ENCODE results near the gene MGLL. TPM values are rescaled to one million over a fixed set of nuclear protein-coding genes. Genes with fewer than 3 reads are reported as not detected.

Gene MGLL
- total RNA-seq, 2 experiments from 2014 or later, result 0.28 to 0.38 TPM

DNA sequence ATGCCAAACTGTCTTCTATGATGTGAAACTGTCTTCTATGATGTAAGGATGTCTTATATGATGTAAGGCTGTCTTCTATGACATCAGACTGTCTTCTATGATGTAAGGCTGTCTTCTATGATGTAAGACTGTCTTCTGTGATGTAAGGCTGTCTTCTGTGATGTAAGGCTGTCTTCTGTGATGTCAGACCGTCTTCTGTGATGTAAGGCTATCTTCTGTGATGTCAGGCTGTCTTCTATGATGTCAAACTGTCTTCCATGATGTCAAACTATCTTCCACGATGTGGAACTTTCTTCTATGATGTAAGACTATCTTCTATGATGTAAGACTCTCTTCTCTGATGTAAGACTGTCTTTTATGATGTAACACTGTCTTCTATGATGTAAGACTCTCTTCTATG lies 27.9 kb downstream of the MGLL start:
- Mint-ChIP-seq H3K36me3 (ENCODE audit: low read depth) (no peaks in the 10 kb centered on the region), H3K27ac (no peak overlapping the region), H3K4me1 (ENCODE audit: low read depth) (peaks cover 6% of the 10 kb centered on the region), H3K4me3 (no peak overlapping the region), H3K27me3 (peaks cover 29% of the 10 kb centered on the region), H3K9me3 (no peaks in the 10 kb centered on the region)
- POLR2A ChIA-PET, result no interaction called here
- no peaks in the 10 kb centered on the region for H3K4me1 ChIP-seq (ENCODE audit: insufficient read depth, low read length)
- CTCF ChIA-PET, result no interaction called here
- no peak overlapping the region for H3K4me3 ChIP-seq (ENCODE audit: low read length)
- ATAC-seq (ENCODE audit: poor library complexity) (no peak), DNase-seq (no peak)
- H3K27ac ChIP-seq (ENCODE audit: low read depth in 1 of 2, low read length in 2 of 2), result no peak overlapping the region
- peaks cover 0 to 5% of the 10 kb centered on the region in 2 experiments for H3K27me3 ChIP-seq (ENCODE audit: control insufficient read depth in 1 of 2, insufficient read depth in 2 of 2, low read length in 2 of 2)
- TF ChIP-seq CTCF (IDR thresholded peaks at IDR 0.05), result no peak
- intact Hi-C loops (cut with DNase I, micrococcal nuclease), result no loop called here
- no peaks in the 10 kb centered on the region for H3K36me3 ChIP-seq (ENCODE audit: insufficient read depth, low read length)
- no peaks in the 10 kb centered on the region for H3K9me3 ChIP-seq (ENCODE audit: control insufficient read depth in 1 of 2, insufficient read depth in 1 of 2, low read length in 2 of 2)

DNA sequence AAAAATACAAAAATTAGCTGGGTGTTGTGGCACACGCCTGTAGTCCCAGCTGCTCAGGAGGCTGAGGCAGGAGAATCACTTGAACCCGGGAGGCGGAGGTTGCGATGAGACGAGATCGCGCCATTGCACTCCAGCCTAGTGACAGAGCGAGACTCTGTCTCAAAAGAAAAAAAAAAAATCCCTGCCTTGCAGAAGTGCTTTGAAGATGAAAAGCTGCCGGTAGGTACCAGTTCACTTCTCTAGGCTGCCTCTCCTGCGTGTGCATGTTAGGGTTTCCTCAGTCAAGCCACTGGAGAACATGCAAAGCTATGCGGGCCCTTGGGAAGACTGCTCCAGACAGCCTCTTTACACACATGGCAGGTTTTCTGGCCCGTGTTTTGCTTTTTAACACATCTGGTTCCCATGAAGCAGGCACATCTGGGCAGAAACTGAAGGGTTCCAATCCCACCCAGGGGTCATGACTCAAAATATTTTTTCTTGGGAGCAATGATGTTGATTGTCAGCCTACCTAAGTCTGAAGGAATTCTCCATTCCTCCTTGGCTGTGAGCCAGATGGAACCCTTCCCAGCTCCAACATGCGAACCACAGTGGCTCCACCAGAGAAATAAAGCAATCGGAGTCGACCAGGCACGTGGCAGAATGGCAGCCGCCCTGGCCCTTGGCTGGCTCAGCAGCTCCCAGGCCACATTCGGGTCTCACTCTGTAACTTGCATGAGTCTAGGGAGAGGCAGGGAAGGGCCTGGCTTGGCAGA lies 29.6 kb downstream of the MGLL start:
- H3K27ac ChIP-seq (ENCODE audit: low read depth in 1 of 2, low read length in 2 of 2), result no peak overlapping the region
- POLR2A ChIA-PET, result interaction anchor here (0.7 kb wide), 1 partner anchor 33 kb away, joined by 3 read pairs; no protein-coding TSS in a partner anchor
- intact Hi-C loops (cut with DNase I, micrococcal nuclease), result no loop called here
- DNase-seq (no peak), ATAC-seq (ENCODE audit: poor library complexity) (no peak)
- Mint-ChIP-seq H3K27me3 (peaks cover 29% of the 10 kb centered on the region), H3K9me3 (no peaks in the 10 kb centered on the region), H3K4me1 (ENCODE audit: low read depth) (peaks cover 6% of the 10 kb centered on the region), H3K36me3 (ENCODE audit: low read depth) (no peaks in the 10 kb centered on the region), H3K27ac (no peak overlapping the region), H3K4me3 (no peak overlapping the region)
- H3K36me3 ChIP-seq (ENCODE audit: insufficient read depth, low read length), result no peaks in the 10 kb centered on the region
- H3K4me1 ChIP-seq (ENCODE audit: insufficient read depth, low read length), result no peaks in the 10 kb centered on the region
- CTCF ChIA-PET, result no interaction called here
- H3K9me3 ChIP-seq (ENCODE audit: control insufficient read depth in 1 of 2, insufficient read depth in 1 of 2, low read length in 2 of 2), result no peaks in the 10 kb centered on the region
- no peak overlapping the region for H3K4me3 ChIP-seq (ENCODE audit: low read length)
- TF ChIP-seq CTCF (IDR thresholded peaks at IDR 0.05), result no peak
- H3K27me3 ChIP-seq (ENCODE audit: control insufficient read depth in 1 of 2, insufficient read depth in 2 of 2, low read length in 2 of 2), result peaks cover 0 to 5% of the 10 kb centered on the region in 2 experiments

- Mint-ChIP-seq H3K36me3 (ENCODE audit: low read depth) (no peaks in the 10 kb centered on the region), H3K27me3 (peaks cover 27% of the 10 kb centered on the region), H3K9me3 (no peaks in the 10 kb centered on the region), H3K27ac (no peak overlapping the region), H3K4me1 (ENCODE audit: low read depth) (peaks cover 6% of the 10 kb centered on the region), H3K4me3 (no peak overlapping the region)
- H3K36me3 ChIP-seq (ENCODE audit: insufficient read depth, low read length), result no peaks in the 10 kb centered on the region
- H3K27ac ChIP-seq (ENCODE audit: low read depth in 1 of 2, low read length in 2 of 2), result no peak overlapping the region
- H3K9me3 ChIP-seq (ENCODE audit: control insufficient read depth in 1 of 2, insufficient read depth in 1 of 2, low read length in 2 of 2), result no peaks in the 10 kb centered on the region
- no peaks in the 10 kb centered on the region for H3K4me1 ChIP-seq (ENCODE audit: insufficient read depth, low read length)
- peak in 1 of 14 experiments; percentile 7 for DNase-seq
- ChIA-PET CTCF (no interaction called here), POLR2A (no interaction called here)
- H3K4me3 ChIP-seq (ENCODE audit: low read length), result no peak overlapping the region
- no peak for ATAC-seq (ENCODE audit: poor library complexity)
- TF ChIP-seq CTCF (IDR thresholded peaks at IDR 0.05), result no peak
- H3K27me3 ChIP-seq (ENCODE audit: control insufficient read depth in 1 of 2, insufficient read depth in 2 of 2, low read length in 2 of 2), result peaks cover 0 to 5% of the 10 kb centered on the region in 2 experiments
- intact Hi-C loops (cut with DNase I, micrococcal nuclease), result no loop called here
These were observed 30.9 kb downstream of the MGLL start for GRCh38 chr3:127791221-127791913.

All from CD4-positive, alpha-beta T cell (primary cell).